GM18519 (cell line): ENCODE measurements around the gene TCEA2.
"Not testable (repeated sequence)": the region's sequence is repeated elsewhere in the genome, so short reads cannot be mapped to it uniquely, and the experiment has no call there.

Experiments
- ATAC-seq: cut with Tn5 transposase; IDR thresholded peaks from one replicate; pipeline ENCODE4 v1.9.1; 2021; ENCODE audit warnings: mild to moderate bottlenecking, moderate library complexity; ENCODE audit not compliant: unreplicated experiment, low FRiP score

Gene TCEA2

DNA sequence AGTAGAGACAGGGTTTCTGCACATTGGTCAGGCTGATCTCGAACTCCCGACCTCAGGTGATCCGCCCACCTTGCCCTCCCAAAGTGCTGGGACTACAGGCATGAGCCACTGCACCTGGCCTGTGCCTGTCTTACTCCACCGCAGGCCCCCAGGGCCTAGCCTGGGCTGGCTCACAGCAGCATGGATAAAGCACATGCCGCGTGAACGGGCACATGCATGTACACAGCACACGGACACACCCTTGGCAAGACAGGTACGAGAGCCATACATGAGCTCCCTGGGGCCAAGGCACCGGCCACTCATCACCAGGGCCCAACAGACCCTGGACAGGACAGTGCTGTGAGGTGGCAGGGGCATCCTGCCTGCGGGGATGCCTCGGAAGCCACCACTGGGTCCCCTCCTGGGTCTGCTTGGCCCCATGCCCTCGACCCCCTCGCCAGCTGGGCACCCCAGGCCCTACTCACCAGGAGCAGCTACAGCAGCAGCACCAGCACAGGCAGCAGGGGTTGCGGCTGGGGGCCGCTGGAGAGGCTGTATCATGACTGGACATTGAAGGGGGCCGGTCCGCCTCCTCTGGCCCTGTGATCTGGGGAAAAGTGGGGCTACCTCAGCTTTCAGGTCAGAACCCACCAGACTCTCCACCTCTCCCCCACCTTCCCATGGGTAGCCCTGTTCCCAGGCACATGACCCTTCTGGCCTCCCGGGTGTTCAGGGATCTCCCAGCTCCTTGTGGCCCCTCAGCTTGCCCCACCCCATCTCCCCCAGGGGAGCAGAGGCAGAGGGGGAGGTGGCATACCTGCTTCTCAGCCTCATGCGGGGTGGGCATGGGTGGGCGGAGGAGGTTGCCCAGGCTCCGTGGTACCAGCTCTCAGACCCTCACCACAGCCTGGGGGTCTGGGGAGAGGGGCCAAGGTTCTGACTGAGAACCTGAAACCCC lies 13.3 kb downstream of the TCEA2 start:
- no peak for ATAC-seq

GRCh38 chr20:64077094-64077493 lies 14.1 kb downstream of the TCEA2 start:
- ATAC-seq: no peak

GRCh38 chr20:64077541-64077875 lies 14.5 kb downstream of the TCEA2 start:
- no peak for ATAC-seq

DNA sequence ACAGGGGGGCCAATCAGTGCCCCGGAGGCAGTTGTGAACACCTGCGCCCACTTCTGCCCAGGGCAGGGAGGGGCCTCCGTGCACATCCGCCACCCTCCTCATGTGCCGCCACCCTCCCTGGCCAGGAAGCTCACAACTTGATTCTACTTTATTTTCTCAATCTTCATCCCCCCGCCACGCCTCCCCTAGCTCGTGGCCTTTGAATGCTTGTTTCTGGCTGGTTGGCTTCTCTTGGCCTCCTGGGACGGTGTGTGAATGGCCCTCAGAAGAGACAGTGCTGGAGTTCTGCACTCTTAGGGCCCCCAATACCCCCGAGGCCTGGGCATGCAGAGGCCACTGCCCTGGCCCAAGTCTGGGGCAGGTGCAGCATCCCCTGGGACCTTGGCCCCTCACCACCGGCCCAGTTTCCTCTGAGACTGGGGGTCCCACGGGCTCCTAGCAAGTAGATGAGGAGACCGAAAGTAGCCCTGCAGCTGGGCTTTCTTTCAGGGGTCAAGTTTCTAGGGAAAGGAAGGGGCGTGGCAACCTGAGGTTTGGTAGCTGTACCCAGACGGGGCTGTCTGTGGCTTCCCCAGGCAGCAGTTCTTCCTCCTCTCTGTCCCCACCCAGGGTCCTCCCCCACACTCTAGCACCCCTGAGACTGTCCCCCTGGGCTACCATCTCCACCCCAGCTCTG lies 15.0 kb downstream of the TCEA2 start:
- no peak for ATAC-seq

GRCh38 chr20:64078934-64079272 lies 15.9 kb downstream of the TCEA2 start:
- ATAC-seq: no peak

DNA sequence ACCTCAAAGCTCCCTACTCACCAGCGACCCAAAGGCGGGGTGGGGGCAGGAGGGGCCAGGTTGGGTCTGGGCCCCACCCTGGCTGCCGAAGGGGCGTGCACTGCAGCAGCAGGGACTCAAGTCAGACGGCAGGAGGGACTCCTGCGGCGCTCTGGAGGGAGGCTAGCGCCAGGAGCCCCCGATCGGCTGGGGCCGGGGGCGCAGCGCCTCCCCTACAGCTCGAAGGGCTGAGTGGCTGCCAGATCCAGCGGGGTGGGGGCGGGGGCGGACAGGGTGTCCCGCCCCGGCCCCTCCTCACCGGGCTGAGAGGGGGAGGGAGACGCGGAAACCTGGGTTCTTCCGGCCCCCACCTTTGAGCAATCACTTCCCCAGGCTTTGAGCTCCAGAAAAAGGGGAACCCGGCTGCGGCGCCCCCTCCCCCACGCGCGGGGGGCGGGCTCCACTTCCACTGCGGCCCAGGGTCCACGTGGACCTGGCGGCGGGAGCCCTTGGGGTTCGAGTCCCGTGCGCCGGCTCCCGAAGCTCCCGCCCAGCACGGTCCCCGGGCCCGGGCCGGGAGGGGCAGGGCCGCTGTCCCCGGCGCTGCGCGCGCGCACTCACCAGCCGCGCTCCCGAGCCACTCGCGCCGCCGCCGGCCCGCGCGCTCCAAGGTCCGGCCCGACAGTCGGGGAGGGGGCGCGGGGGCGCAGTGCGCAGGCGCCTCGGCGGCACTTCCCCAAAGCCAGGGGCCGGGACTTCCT lies 16.4 kb downstream of the TCEA2 start, which contains the start of gene RGS19:
Gene RGS19, minus strand, starts transcription at position 246 of the 740 bp plus-strand sequence. CDS start 2,632 bp downstream, outside the sequence.
- no peak for ATAC-seq

GRCh38 chr20:64080013-64080812 lies 17.2 kb downstream of the TCEA2 start, which contains the start of gene OPRL1:
Gene OPRL1 (plus strand): TSS chr20:64080082. CDS start chr20:64092721, 12,639 bp downstream.
- ATAC-seq: no peak

DNA sequence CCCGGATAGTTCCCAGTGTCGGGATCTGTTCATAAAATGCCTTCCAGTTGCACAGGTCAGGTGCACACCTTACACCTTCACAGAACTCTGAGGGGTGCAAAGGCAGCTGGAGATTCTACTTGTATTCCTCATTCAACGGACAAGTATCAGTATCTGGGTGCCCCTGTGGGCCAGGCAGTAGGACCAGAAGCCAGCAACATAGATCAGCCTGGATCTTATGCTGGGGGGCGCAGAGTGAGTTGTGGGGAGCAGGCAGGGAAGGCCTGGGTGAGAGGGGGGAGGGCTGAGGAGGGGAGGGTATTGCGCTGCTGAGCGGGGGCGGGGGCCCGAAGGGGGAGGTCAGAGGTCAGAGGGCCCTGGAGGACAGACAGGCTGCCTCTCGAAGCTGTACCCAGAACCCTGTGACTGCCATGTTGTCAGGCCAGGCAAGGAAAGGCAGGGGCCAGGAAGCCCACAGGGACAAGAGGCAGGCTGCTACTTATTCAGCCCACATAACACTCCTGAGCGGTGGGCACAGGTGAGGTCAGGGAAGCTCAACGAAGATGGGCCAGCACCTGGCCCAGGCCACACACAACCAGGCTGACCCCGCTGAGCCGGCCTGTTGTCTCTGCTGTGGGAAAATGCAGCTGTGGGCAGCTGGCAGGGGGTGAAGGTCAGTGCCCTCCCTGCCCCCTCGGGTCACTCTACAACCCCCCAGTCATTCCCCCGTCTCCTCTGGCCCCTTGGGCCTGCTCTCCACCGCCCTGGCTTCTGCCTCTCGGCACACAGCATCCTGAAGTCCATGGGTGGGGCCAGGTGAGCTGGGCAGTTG lies 18.0 kb downstream of the TCEA2 start:
- ATAC-seq: no peak

GRCh38 chr20:64081624-64081964 lies 18.6 kb downstream of the TCEA2 start:
- ATAC-seq: no peak

DNA sequence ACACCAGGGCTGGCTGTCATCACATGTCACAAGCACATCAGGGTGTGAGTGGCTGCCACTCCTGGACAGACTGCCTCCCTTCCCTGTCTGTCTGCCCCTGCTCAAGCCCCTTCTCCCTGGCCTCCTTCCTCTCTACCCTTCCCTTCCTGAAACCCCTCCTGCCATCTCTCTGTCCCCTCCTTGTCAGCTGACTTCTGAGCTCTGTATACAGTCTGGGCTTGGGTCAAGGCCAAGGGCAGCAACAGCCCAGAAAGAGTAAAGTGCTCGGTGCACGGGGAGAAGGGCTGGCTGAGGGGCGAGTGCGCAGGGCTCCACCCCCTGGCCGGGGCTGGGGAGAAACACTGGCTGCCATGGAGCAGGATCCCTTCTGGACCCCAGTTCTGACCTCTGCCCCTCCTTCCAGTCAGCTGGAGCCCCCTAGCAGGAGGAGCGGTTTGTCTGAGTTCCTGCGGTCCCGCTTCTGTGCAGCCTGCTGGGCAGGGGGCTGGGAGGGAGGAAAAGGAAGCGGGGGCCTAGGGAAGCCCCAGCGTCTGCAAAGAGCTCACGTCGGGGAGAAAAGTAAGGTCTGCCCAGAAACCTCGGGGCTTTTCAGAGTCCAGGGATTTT lies 19.2 kb downstream of the TCEA2 start:
- no peak for ATAC-seq

DNA sequence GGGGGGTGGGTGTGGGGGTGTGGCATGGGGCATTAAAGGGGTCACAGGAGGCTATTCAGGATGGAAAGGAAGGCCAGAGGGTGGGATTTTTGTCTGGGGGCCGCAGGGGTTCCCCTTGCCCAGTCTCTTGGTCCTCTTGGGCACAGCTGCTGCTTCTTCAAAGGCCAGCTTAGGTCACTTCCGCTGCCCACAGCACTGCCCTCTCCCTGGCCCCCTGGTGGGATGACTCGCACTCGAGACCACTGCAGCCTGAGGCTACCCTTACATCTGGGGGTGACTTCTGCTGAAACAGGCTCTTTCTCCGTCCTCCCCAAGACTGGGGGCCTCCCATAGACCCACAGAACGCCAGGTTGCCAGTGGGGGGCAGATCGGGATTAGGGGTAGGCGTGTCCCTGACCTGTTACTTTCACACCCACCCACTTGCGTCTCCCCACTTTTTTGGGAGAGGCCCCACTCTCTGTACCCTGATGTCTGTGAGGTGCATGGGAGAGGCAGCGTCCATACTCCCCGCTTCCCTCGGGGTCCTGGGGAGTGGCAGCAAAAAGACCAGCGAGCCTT lies 19.9 kb downstream of the TCEA2 start:
- ATAC-seq: no peak

GRCh38 chr20:64083378-64083803 lies 20.4 kb downstream of the TCEA2 start:
- no peak for ATAC-seq

DNA sequence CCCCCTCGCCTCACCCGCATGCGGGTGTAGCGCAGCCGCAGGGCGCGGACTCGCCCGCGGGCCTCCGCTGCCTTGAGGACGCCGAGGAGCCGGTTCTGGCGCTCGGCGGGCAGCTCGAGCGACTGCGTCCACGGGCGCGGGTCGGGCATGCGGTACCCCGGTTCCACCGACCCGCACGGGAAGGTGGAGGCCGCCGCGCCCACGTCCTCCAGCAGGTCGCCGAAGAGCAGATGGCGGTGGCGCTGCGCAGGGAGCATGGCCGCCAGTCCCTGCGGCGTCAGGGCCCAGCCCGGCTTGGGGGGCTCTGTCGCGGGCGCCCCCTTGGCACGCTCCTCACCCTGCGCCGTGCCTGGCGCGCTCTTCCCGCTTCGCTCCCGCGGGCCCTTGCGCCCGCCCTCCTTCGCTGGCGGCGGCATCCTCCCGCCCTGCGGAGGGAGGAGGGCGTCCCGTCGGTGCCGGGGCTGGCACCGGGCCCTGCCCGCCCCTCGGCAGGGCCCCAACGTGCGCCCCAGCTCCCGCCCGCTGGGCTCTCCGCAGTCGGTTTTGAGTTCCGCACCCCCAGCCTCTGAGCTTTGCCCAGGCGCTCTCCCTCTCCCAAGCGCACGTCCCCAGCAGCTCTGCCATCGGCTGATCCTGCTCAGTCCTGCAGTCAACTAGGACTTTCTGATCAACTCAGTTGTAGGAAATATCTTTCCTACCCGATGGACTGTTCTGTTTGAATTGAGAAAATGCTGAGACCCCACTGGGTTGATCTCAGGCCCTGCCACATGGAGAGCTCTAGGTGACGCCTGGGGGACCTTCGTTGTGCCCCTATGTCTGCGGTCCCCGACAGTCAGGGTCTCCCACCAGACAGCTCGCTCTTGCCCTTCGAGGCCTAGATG lies 21.0 kb downstream of the TCEA2 start, which contains the start of gene LKAAEAR1:
Gene LKAAEAR1, minus strand, starts transcription at position 595 of the 881 bp plus-strand sequence. Its CDS starts 179 bp downstream, at position 416.
- ATAC-seq: no peak

DNA sequence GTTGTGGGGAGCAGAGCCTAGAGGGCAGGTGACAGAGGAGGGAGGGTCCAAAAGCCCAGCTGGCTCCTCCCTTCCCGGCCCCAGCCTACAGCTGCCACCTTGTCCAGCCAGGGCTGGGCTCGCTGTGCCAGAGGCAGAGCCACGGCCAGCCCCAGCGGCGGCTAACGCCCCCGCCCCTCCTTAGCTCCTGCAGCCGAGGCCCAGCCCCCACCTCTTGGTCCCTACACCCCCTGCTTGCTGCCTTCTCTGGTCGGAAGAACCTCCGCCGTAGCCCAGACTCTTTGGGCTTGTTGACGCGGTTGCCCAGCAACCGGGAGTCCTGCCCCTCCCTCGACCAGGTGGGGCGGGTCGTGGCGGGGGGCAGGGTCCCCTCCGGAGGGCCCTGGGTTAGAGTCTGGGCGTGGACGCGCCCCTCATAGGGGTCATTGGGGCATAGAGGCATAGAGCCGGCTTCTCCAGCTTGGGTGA lies 21.7 kb downstream of the TCEA2 start:
- ATAC-seq: no peak

DNA sequence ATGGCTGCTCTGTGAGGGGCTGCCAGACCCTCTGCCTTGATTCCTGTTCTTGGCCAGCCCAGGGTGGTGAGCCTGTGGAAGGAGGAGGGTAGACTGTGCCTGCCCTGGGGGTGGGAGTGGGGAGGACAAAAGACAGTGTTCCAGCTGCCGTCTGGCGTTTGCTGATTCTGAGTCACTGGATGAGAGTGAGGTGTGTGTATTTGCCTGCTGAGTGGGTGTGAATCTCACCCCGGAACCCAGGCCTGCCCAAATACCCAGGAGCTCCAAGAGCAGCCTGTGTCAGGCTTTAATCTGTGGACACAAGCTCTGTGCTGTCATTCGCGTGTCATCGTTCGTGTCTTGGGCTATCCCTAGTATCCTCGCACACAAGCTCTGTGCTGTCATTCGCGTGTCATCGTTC lies 23.8 kb downstream of the TCEA2 start:
- ATAC-seq: no peak

DNA sequence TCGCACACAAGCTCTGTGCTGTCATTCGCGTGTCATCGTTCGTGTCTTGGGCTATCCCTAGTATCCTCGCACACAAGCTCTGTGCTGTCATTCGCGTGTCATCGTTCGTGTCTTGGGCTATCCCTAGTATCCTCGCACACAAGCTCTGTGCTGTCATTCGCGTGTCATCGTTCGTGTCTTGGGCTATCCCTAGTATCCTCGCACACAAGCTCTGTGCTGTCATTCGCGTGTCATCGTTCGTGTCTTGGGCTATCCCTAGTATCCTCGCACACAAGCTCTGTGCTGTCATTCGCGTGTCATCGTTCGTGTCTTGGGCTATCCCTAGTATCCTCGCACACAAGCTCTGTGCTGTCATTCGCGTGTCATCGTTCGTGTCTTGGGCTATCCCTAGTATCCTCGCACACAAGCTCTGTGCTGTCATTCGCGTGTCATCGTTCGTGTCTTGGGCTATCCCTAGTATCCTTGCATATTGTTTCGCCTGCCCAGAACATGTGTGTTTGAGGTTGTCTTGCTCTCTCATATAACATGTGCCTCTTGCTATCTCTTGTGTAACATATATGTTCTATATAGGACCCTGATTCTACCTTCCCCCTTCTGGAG lies 24.3 kb downstream of the TCEA2 start:
- ATAC-seq: not testable (repeated sequence)

GRCh38 chr20:64088586-64088985 lies 25.6 kb downstream of the TCEA2 start:
- ATAC-seq: not testable (repeated sequence)
